Glutamatergic neuron (in vitro differentiated cells): ENCODE results near the gene TAF12. TPM values are rescaled to one million over a fixed set of nuclear protein-coding genes. Genes with fewer than 3 reads are reported as not detected.
A peak's percentile ranks its signal among the peaks of the same experiment; 100 is the strongest.
"Not testable (repeated sequence)": the region's sequence is repeated elsewhere in the genome, so short reads cannot be mapped to it uniquely, and the experiment has no call there.

Source experiments
- DNase-seq: peaks from one replicate; pipeline ENCODE4 v3.0.0; 2022
- H3K27ac Mint-ChIP-seq: one replicate; pipeline ENCODE4 v1.8.0; 2020; ENCODE audit warnings: mild to moderate bottlenecking, mixed read lengths, inconsistent platforms; ENCODE audit not compliant: unreplicated experiment
- H3K27me3 Mint-ChIP-seq: one replicate; pipeline ENCODE4 v1.8.0; 2020; ENCODE audit warnings: mild to moderate bottlenecking, moderate library complexity, mixed read lengths, inconsistent platforms; ENCODE audit not compliant: unreplicated experiment
- H3K36me3 Mint-ChIP-seq: one replicate; pipeline ENCODE4 v1.8.0; 2020; ENCODE audit warnings: mild to moderate bottlenecking, mixed read lengths, inconsistent platforms; ENCODE audit not compliant: unreplicated experiment
- H3K4me1 Mint-ChIP-seq: one replicate; pipeline ENCODE4 v1.8.0; 2020; ENCODE audit warnings: mild to moderate bottlenecking, low read depth, mixed read lengths, inconsistent platforms; ENCODE audit not compliant: unreplicated experiment
- H3K4me3 Mint-ChIP-seq: one replicate; pipeline ENCODE4 v1.8.0; 2020; ENCODE audit warnings: mild to moderate bottlenecking, mixed read lengths, inconsistent platforms; ENCODE audit not compliant: unreplicated experiment
- H3K9me3 Mint-ChIP-seq: one replicate; pipeline ENCODE4 v1.8.0; 2020; ENCODE audit warnings: mild to moderate bottlenecking, moderate library complexity, mixed read lengths, inconsistent platforms; ENCODE audit not compliant: unreplicated experiment
- total RNA-seq: library from RNA; stranded (reverse); fragmentation: NEBNext Ultra II Directional; extraction: Animal tissue kit (Norgen Biotek cat#: 25700); gene quantifications from one replicate; pipeline ENCODE4 v1.2.1, GENCODE V29; 2021; ENCODE audit not compliant: unreplicated experiment
- TF ChIP-seq, protein P1 (sequence below): fragments of 200-600 bp; sonication (generic); IDR thresholded peaks from one replicate; pipeline ENCODE4 v1.5.0; 2021; ENCODE audit not compliant: partially characterized antibody, unreplicated experiment

Gene TAF12
- total RNA-seq, 1 donor from 2014 or later = 15.2 TPM

DNA sequence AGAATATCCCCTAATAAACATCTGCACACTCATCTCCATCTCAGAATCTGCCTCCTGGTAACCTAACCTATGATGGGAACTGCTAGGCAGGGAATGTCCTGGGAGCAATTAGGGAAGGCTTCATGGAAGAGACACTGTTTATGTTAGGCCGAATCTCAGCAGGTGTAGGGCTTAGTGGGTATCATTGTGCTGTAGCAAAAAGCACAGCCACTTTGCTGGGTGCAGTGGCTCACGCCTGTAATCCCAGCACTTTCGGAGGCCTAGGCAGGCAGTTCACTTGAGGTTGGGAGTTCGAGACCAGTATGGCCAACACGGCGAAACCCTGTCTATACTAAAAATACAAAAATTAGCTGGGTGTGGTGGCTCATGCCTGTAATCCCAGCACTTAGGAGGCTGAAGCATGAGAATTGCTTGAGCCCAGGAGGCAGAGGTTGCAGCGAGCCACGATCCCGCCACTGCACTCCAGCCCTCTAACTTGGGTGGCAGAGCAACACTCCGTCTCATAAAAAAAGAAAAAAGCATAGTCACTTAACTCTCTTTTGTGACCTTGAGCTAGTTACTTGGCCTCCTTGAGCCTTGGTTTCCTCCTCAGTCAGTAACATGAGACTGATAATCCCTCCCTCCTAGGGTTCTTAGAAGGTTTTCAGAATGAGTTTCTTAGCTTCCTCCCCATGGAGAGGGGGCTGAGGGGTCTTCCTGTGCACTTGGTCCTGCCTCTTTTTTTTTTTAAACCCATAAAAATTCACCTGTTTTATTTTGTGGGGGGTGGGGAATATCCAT lies 47.3 kb downstream of the TAF12 start:
- H3K4me1 Mint-ChIP-seq = no peaks in the 10 kb centered on the region
- peaks cover 3% of the 10 kb centered on the region for H3K9me3 Mint-ChIP-seq
- H3K36me3 Mint-ChIP-seq = no peaks in the 10 kb centered on the region
- TF ChIP-seq, protein P1, sequence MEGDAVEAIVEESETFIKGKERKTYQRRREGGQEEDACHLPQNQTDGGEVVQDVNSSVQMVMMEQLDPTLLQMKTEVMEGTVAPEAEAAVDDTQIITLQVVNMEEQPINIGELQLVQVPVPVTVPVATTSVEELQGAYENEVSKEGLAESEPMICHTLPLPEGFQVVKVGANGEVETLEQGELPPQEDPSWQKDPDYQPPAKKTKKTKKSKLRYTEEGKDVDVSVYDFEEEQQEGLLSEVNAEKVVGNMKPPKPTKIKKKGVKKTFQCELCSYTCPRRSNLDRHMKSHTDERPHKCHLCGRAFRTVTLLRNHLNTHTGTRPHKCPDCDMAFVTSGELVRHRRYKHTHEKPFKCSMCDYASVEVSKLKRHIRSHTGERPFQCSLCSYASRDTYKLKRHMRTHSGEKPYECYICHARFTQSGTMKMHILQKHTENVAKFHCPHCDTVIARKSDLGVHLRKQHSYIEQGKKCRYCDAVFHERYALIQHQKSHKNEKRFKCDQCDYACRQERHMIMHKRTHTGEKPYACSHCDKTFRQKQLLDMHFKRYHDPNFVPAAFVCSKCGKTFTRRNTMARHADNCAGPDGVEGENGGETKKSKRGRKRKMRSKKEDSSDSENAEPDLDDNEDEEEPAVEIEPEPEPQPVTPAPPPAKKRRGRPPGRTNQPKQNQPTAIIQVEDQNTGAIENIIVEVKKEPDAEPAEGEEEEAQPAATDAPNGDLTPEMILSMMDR = no peak
- H3K4me3 Mint-ChIP-seq = no peak overlapping the region
- H3K27ac Mint-ChIP-seq = no peak overlapping the region
- DNase-seq = no peak
- peaks cover 3% of the 10 kb centered on the region for H3K27me3 Mint-ChIP-seq

DNA sequence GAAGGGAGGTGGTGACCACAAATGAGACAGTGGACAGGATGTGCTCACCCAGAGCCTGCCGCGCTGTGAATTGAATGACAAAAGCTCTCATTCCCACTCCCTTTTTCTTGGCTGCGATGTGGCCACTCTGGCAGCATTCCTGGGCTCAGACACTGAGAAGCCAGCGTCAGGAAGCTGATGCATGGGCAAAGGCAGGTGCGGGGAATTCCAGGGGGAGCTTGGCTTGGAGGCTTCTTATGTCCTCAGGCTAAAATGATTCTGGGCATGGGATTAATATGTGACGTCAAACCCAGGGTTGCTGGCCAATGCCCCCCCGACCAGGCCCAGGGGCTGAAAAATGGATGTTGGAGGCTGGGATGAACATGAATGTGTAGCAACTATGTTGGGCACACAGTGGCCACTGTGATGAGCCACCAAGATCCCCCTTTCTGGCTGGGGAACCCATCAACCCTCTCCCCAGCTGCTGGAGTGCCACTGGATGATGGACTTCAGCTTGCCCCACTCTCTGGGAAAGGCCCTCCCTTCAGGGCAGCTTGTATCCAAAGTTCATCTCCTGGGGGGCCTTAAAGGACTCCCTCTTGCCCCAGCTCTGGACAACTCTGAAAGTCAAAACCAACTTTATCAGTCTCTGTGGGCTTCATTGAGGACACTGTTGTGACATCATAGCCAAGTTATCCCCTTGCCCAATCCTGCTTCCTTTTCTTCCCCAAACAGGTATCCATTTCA lies 48.0 kb downstream of the TAF12 start:
- not testable (repeated sequence) for H3K9me3 Mint-ChIP-seq, H3K27ac Mint-ChIP-seq, H3K4me1 Mint-ChIP-seq, H3K4me3 Mint-ChIP-seq, DNase-seq, H3K27me3 Mint-ChIP-seq, H3K36me3 Mint-ChIP-seq

DNA sequence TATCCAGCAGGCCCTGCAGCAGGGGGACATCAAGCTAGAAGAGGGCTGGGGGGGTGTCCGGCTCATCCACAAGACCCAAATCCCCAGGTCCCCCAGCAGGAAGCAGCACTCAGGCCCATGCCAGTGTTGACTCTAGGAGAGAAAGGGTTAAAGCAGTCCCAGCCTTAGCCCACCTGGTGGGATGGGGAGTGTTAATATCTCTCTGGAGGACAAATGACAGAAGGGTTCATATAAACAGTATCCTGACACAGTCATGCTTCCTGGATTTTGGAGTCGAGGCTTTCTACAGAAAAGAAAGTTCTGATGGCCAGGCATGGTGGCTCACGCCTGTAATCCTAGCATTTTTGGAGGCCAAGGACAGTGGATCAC lies 48.9 kb downstream of the TAF12 start:
- DNase-seq, H3K27ac Mint-ChIP-seq, H3K9me3 Mint-ChIP-seq, H3K36me3 Mint-ChIP-seq, H3K27me3 Mint-ChIP-seq, H3K4me3 Mint-ChIP-seq, H3K4me1 Mint-ChIP-seq: not testable (repeated sequence)

GRCh38 chr1:28592321-28593071 lies 50.4 kb downstream of the TAF12 start:
- TF ChIP-seq, protein P1 = no peak

DNA sequence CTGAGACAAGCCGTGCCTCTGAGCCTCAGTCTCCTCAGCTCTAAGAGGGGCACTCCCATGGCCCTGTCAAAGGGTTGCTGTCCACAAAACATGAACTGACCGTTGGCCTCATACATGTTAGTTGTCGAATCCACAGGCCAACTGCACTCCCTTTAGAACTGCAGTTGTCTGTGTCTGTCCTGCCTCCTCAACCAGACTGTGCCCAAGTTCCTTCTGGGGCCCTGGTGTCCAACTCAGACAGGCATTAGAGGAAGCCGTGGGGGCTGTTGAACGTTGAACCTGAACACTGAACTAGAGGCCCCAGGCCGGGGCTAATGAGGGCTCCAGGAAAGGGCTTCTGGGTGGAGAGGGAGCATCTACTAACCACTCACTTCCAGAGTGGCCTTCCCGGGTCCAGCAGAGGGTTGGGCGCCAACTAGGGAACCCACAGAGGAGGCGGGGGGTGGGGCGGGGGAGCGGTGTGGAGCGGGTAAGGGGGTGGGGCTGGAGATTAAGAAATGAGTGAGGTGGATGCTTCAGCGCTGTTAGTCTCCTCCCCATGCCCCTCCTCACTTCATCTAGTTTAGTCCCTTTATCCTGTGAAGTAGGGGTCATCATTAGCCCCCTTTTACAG lies 51.1 kb downstream of the TAF12 start, which contains the start of gene RAB42:
Gene RAB42, plus strand, starts transcription at position 558 of the 613 bp plus-strand sequence. CDS start 247 bp downstream, outside the sequence.
- Mint-ChIP-seq H3K36me3 (no peaks in the 10 kb centered on the region), H3K4me1 (no peaks in the 10 kb centered on the region), H3K27me3 (peaks cover 4% of the 10 kb centered on the region), H3K27ac (peak within 1 kb of the TSS; percentile 14), H3K9me3 (peaks cover 1% of the 10 kb centered on the region), H3K4me3 (peak within 1 kb of the TSS; percentile 86)
- DNase-seq = no peak
- TF ChIP-seq, protein P1 = no peak

More at GRCh38 chr1:28592321-28593071, 50.4 kb downstream of the TAF12 start:
- Mint-ChIP-seq H3K4me1 (no peaks in the 10 kb centered on the region), H3K4me3 (peak overlapping the region; percentile 86), H3K9me3 (peaks cover 1% of the 10 kb centered on the region), H3K36me3 (no peaks in the 10 kb centered on the region), H3K27ac (peak overlapping the region; percentile 14), H3K27me3 (peaks cover 4% of the 10 kb centered on the region)
- DNase-seq = peak; percentile 27

- H3K4me1 Mint-ChIP-seq, H3K36me3 Mint-ChIP-seq, H3K9me3 Mint-ChIP-seq, DNase-seq, H3K4me3 Mint-ChIP-seq, H3K27ac Mint-ChIP-seq, H3K27me3 Mint-ChIP-seq: not testable (repeated sequence)
Observed at GRCh38 chr1:28586585-28587391, 56.1 kb downstream of the TAF12 start.
